HG03159 (cell line): ENCODE data around the gene CDC40.
A peak's percentile ranks its signal among the peaks of the same experiment; 100 is the strongest.
"Not testable (repeated sequence)": the region's sequence is repeated elsewhere in the genome, so short reads cannot be mapped to it uniquely, and the experiment has no call there.

Experiments used
- ATAC-seq: cut with Tn5 transposase; IDR thresholded peaks from one replicate; pipeline ENCODE4 v1.9.1; 2021; ENCODE audit warnings: mild to moderate bottlenecking, moderate library complexity; ENCODE audit not compliant: unreplicated experiment

The CDC40 gene

GRCh38 chr6:110198561-110198960, 18.3 kb downstream of the CDC40 start:
- ATAC-seq: no peak

- ATAC-seq: no peak
These were observed 21.1 kb downstream of the CDC40 start for GRCh38 chr6:110201151-110201884.

GRCh38 chr6:110207652-110208051, 27.4 kb downstream of the CDC40 start:
- ATAC-seq: no peak

GRCh38 chr6:110211753-110212152, 31.5 kb downstream of the CDC40 start:
- no peak for ATAC-seq

GRCh38 chr6:110214338-110214737, 34.1 kb downstream of the CDC40 start:
- ATAC-seq: no peak

- no peak for ATAC-seq
These were observed 35.9 kb downstream of the CDC40 start for GRCh38 chr6:110216140-110216539.

- ATAC-seq: no peak
These were observed 37.0 kb downstream of the CDC40 start for GRCh38 chr6:110217266-110217665.

GRCh38 chr6:110221738-110222137, 41.5 kb downstream of the CDC40 start:
- no peak for ATAC-seq

GRCh38 chr6:110226261-110226660, 46.0 kb downstream of the CDC40 start:
- ATAC-seq: no peak

GRCh38 chr6:110232450-110232849, 52.2 kb downstream of the CDC40 start:
- no peak for ATAC-seq

- ATAC-seq: peak; percentile 94
These were observed 53.6 kb downstream of the CDC40 start for GRCh38 chr6:110233770-110234374.

GRCh38 chr6:110236007-110236406, 55.8 kb downstream of the CDC40 start:
- not testable (repeated sequence) for ATAC-seq

GRCh38 chr6:110239526-110240274, 59.5 kb downstream of the CDC40 start:
- ATAC-seq: no peak

- ATAC-seq: not testable (repeated sequence)
These were observed 64.4 kb downstream of the CDC40 start for GRCh38 chr6:110244621-110245020.

GRCh38 chr6:110246378-110246777, 66.2 kb downstream of the CDC40 start:
- no peak for ATAC-seq

GRCh38 chr6:110246900-110247546, 66.8 kb downstream of the CDC40 start:
- ATAC-seq: no peak

- ATAC-seq: no peak
These were observed 69.8 kb downstream of the CDC40 start for GRCh38 chr6:110250058-110250457.

- ATAC-seq: no peak
These were observed 70.6 kb downstream of the CDC40 start for GRCh38 chr6:110250838-110251237.

GRCh38 chr6:110255211-110255750, 75.1 kb downstream of the CDC40 start:
- ATAC-seq: no peak

GRCh38 chr6:110256366-110256765, 76.1 kb downstream of the CDC40 start:
- ATAC-seq: no peak

- no peak for ATAC-seq
These were observed 85.0 kb downstream of the CDC40 start for GRCh38 chr6:110265273-110265672.
